Superior temporal gyrus (tissue), 1 donor: ENCODE measurements around the gene WFDC11.

Source experiments
- DNase-seq: peaks from one replicate; pipeline ENCODE4 v3.0.0-alpha.2; 2016; ENCODE audit errors: extremely low spot score

WFDC11 gene

GRCh38 chr20:45626540-45626939 is 43.5 kb downstream of the WFDC11 start:
- DNase-seq, result no peak

- DNase-seq, result no peak
These were observed 48.4 kb downstream of the WFDC11 start for GRCh38 chr20:45621593-45621992.

GRCh38 chr20:45617591-45617990 is 52.4 kb downstream of the WFDC11 start:
- DNase-seq, result no peak

GRCh38 chr20:45612314-45612713 is 57.7 kb downstream of the WFDC11 start:
- DNase-seq, result no peak

GRCh38 chr20:45611054-45611453 is 59.0 kb downstream of the WFDC11 start:
- no peak for DNase-seq

- no peak for DNase-seq
These were observed 62.2 kb downstream of the WFDC11 start for GRCh38 chr20:45607810-45608209.
